Measurements from ENCODE around the gene ADARB1.

The ADARB1 gene

GRCh38 chr21:45226540-45227326 is 152.4 kb downstream of the ADARB1 start:
- DNase-seq (ENCODE audit: low read depth), result no peak

GRCh38 chr21:45227735-45228134 is 153.4 kb downstream of the ADARB1 start:
- no peak for DNase-seq (ENCODE audit: low read depth)

- DNase-seq (ENCODE audit: low read depth), result peak; percentile 98
Observed at GRCh38 chr21:45228171-45228641, 153.8 kb downstream of the ADARB1 start.

GRCh38 chr21:45228656-45229240 is 154.4 kb downstream of the ADARB1 start:
- DNase-seq (ENCODE audit: low read depth), result no peak

- no peak for DNase-seq (ENCODE audit: low read depth)
Observed at GRCh38 chr21:45231705-45232104, 157.3 kb downstream of the ADARB1 start.

GRCh38 chr21:45234127-45234526 is 159.7 kb downstream of the ADARB1 start:
- DNase-seq (ENCODE audit: low read depth), result no peak

GRCh38 chr21:45234965-45235364 is 160.6 kb downstream of the ADARB1 start:
- DNase-seq (ENCODE audit: low read depth), result no peak

- no peak for DNase-seq (ENCODE audit: low read depth)
Observed at GRCh38 chr21:45235488-45235887, 161.1 kb downstream of the ADARB1 start.

GRCh38 chr21:45236481-45236880 is 162.1 kb downstream of the ADARB1 start:
- DNase-seq (ENCODE audit: low read depth), result no peak

GRCh38 chr21:45237401-45237800 is 163.0 kb downstream of the ADARB1 start:
- no peak for DNase-seq (ENCODE audit: low read depth)

- DNase-seq (ENCODE audit: low read depth), result no peak
Observed at GRCh38 chr21:45241357-45241756, 167.0 kb downstream of the ADARB1 start.

- DNase-seq (ENCODE audit: low read depth), result no peak
Observed at GRCh38 chr21:45243603-45244002, 169.2 kb downstream of the ADARB1 start.

- no peak for DNase-seq (ENCODE audit: low read depth)
Observed at GRCh38 chr21:45244799-45245340, 170.5 kb downstream of the ADARB1 start.

- no peak for DNase-seq (ENCODE audit: low read depth)
Observed at GRCh38 chr21:45246386-45247320, 172.3 kb downstream of the ADARB1 start.

- no peak for DNase-seq (ENCODE audit: low read depth)
Observed at GRCh38 chr21:45248301-45248892, 174.0 kb downstream of the ADARB1 start.

- no peak for DNase-seq (ENCODE audit: low read depth)
Observed at GRCh38 chr21:45248893-45249381, 174.6 kb downstream of the ADARB1 start.

- no peak for DNase-seq (ENCODE audit: low read depth)
Observed at GRCh38 chr21:45249626-45250025, 175.2 kb downstream of the ADARB1 start.

GRCh38 chr21:45250272-45250671 is 175.9 kb downstream of the ADARB1 start:
- no peak for DNase-seq (ENCODE audit: low read depth)

- no peak for DNase-seq (ENCODE audit: low read depth)
Observed at GRCh38 chr21:45250914-45251634, 176.7 kb downstream of the ADARB1 start.

GRCh38 chr21:45251635-45252447 is 177.5 kb downstream of the ADARB1 start:
- no peak for DNase-seq (ENCODE audit: low read depth)
